PFSK-1 (cell line): Measurements from ENCODE around the gene KIN.

Experiments
- POLR2AphosphoS5 ChIP-seq: IDR thresholded peaks from 2 replicates; pipeline ENCODE4 v1.6.1; 2012; ENCODE audit warnings: low read depth, mild to moderate bottlenecking, control low read depth, low read length, moderate library complexity
- REST ChIP-seq, 2 experiments: IDR thresholded peaks; 2 replicates each; pipeline versions ENCODE4 v1.6.1 to v1.8.0; 2011 to 2012; ENCODE audit warnings: low read depth in 2 of 2, low read length in 2 of 2, control low read depth in 1 of 2, inconsistent platforms in 1 of 2, mild to moderate bottlenecking in 1 of 2, moderate library complexity in 1 of 2; ENCODE audit not compliant: insufficient read depth in 1 of 2
- SIN3A ChIP-seq: IDR thresholded peaks from 2 replicates; pipeline ENCODE4 v1.6.1; 2012; ENCODE audit warnings: mild to moderate bottlenecking, low read length, moderate library complexity, borderline replicate concordance; ENCODE audit not compliant: insufficient read depth
- TAF1 ChIP-seq: IDR thresholded peaks from 2 replicates; pipeline ENCODE4 v1.6.1; 2012; ENCODE audit warnings: low read length, control low read depth, borderline replicate concordance; ENCODE audit not compliant: insufficient read depth

- no peak for TF ChIP-seq TAF1
- no peak for TF ChIP-seq SIN3A
- no peak for TF ChIP-seq POLR2AphosphoS5
- no peak for TF ChIP-seq REST (IDR thresholded peaks at IDR 0.05; ENCODE audit: insufficient read depth in 1 of 2, low read depth in 2 of 2, low read length in 2 of 2)
These were observed 64.8 kb downstream of the KIN start for GRCh38 chr10:7722927-7723529.
